GM18502 (cell line): ENCODE measurements around the gene NUDT16.
A peak's percentile ranks its signal among the peaks of the same experiment; 100 is the strongest.

Source experiments
- ATAC-seq: cut with Tn5 transposase; IDR thresholded peaks from one replicate; pipeline ENCODE4 v1.9.1; 2021; ENCODE audit warnings: mild to moderate bottlenecking; ENCODE audit not compliant: unreplicated experiment, poor library complexity

The NUDT16 gene

GRCh38 chr3:131380821-131381444, 641 bp upstream of the NUDT16 start:
- ATAC-seq: peak; percentile 23

DNA sequence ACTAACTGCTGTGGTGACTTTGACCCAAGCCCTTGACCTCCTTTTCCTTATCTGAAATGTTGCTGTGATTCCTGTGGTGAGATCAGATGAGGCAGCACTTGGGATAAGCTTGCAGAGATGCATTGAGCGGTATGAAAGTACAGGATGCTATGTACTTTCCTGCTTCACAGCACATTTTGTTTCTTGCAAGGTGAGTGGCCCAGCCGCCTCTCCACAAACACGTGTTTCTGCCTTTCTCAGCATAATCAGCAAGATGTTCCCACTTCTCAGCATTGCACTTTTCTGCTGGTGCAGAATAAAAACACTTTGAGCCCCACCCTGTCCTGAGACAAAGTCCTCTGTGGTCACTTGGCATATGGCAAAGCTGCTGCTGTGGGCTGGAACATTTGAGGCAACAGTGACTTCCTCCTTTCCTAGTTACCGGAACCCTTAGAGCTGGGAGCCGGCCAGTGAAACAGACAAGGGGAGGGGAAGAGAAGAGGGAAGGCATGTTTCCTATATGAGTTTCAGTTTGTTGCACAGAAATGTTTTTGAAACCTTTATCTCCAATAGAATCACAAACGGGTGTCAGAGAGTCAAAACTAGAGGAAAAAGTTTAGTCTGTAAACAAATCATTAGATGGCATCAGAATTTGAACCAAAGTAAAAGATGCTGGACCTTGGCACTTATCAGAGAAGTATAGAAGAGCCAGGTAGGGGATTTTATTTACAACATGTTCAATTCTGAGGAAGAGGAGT, 5.0 kb downstream of the NUDT16 start:
- no peak for ATAC-seq

DNA sequence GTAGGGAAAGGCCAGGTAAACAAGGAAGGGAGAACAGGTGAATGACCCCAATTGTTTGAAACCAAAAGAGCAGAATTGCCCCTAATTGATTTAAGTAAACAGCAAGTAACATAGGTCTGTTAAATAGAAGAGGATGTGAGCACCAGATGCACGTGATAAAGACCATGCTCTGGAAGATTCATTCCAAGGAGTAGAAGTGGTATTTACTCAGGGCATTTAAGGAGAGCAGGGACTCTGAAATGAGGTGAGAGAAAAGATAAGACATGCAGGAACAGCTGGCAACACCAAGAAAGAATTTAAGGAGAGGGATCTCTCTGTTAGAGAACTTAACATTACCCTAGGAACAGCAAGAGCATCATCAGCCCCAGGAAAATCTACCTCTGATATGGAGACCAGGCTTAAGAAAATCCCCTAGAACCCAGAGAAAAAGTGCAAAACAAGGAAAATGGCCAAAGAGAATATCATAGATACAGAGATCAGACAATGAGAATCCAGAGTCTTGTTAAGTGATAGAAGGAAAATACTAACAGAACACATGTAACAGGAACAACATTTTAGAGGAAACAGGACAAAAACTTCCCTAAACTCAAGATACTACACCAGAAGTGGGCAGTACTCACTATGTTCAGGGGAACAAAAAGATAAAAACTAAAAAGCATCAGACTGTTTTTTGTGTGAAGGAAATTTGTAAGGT, 6.4 kb downstream of the NUDT16 start:
- no peak for ATAC-seq

- no peak for ATAC-seq
Measured at GRCh38 chr3:131388490-131388799, 6.9 kb downstream of the NUDT16 start.

GRCh38 chr3:131390331-131390730, 8.8 kb downstream of the NUDT16 start:
- ATAC-seq: no peak

- no peak for ATAC-seq
Measured at GRCh38 chr3:131393051-131393450, 11.5 kb downstream of the NUDT16 start.

GRCh38 chr3:131393868-131394267, 12.3 kb downstream of the NUDT16 start:
- ATAC-seq: no peak

GRCh38 chr3:131394400-131394799, 12.8 kb downstream of the NUDT16 start:
- ATAC-seq: no peak

DNA sequence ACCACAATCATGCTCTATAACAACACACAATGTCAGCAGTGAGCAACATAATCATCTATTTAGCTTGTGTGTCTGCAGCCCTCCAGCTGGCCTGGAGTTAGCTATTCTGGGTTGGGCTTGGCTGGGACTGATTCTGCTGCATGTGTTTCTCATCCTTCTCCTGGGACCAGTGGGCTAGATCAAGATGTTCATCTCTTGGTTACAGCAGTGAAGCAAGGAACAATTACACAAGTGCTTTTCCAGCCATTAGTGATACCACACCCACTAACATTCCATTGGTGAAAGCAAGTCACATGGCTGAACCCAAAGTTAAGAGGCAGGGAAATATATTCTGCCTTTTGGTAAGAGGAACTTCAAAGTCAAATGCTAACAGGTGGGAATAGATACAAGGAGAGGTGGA, 14.6 kb downstream of the NUDT16 start:
- no peak for ATAC-seq

- ATAC-seq: no peak
Measured at GRCh38 chr3:131397889-131398288, 16.3 kb downstream of the NUDT16 start.

DNA sequence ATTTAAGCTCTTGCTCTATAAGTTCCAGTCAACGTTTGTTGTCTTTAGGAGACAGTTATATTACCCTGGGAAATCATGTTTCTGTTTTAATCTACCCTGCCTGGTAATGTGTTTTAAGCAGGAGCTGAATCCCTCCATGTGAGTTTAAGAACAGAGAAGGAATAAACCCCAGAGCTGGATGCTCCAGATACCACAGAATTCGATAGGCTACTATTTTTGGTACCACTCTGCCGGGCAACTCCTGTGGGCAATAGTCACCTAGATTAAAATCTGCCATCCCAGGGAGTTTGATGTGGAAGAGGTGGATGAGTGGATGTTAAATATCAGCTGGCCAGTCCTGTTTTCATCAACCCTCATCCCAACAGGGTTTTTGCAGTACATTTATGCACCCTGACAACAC, 20.4 kb downstream of the NUDT16 start:
- ATAC-seq: no peak

DNA sequence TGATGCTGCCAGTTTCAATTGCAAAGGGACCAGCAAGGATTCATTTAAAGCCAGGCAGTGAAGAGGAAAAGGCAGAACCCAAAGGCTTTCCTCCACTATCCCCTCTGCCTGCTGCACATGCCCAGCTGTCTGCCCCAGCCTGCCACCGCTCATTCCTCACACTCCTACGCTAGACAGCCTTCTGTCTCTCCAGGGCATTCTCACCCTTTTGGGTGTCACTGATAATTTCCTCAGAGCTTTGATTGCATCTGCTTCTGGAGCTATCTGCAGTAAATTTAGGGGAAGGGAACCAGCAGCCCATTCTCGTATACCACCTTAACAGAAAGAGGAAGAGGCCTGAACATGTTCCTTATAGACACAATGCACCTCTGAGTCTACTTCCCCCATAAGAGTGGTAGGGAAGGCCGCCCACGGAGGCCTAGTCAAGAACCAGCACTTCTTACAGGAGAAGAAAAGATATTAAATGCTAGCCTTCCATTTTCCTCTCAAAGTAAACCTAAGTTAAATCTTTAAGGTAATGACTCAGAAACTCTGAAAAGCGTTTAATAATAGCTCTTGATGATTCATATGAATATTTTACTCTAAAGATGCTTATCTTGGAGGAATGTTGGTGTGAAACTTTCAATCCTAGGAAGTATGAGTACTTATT, 20.9 kb downstream of the NUDT16 start:
- ATAC-seq: no peak

- ATAC-seq: no peak
Measured at GRCh38 chr3:131403216-131403895, 21.8 kb downstream of the NUDT16 start.

GRCh38 chr3:131405411-131405810, 23.8 kb downstream of the NUDT16 start:
- no peak for ATAC-seq

DNA sequence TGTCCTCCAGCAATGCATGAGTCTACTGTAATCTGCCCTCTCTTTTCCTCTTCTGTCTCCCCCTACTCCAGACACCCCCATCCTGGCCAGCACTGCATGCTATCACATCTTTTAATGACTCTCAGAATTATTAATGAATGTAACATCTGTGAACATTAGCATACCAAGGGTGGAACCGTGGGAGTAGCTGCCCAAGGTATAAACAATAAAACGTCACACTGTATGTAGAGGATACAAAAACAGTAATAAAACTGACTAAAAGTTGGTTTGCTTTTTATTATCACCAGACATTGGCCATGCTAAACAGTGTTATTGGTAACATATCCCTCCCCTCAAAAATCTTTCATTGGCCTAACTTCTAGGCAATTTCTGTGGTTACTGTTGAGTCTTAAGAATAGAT, 24.7 kb downstream of the NUDT16 start:
- no peak for ATAC-seq

DNA sequence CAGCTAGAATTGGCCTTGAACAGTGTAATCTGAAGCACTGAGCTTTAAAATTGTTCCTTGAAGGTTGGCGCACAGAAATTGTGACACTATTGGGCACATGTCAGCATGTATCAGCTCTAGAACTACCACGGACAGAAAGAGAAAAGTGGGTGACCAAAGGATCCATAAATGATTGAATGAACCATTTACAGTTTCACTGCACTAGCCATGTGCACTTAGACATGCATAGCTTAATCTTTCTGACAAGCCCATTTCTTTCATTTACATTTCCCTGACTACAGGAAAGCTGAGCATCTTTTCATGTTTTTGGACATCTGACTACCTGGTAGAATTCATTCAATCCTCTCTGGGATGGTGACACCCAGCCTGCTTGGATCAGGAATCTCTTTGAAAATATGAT, 36.2 kb downstream of the NUDT16 start:
- no peak for ATAC-seq

DNA sequence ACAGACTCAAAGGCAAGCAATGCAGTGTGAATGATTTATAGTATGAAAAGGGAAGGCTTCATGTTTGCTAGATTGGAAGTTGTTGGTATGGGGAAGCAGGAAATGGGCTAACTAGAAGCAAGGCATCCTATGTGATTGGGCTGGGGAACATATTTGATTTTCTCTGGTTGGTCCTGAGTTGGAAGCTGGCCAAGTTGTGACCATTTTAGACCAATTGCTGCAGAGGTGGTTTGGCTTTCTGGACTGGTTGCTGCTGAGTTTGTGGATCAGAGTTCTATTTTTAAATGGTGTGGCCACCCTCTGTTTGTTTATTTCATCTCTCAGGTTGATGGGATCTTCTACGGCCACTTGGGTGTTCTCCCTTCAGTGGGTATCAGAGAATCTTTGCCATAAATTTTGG, 39.7 kb downstream of the NUDT16 start:
- ATAC-seq: no peak

GRCh38 chr3:131421957-131422498, 40.5 kb downstream of the NUDT16 start:
- ATAC-seq: no peak

DNA sequence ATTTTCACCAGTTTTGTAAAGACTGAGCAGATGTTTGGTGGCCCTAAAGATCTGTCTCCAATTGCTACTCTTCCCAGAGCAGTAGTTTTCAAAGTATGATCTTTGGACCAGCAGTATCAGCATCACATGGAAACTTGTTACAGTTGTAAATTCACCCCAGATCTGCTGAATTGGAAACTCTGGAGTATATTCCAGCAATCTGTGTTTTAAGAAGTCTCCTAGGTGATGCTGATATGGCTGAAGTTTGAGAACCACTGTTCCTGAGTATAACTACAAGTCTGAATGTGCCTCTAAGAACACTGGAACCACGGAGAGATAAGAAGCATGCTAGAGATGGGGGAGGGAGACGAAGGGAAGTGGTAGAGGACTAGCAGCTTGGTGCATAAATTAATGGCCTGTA, 45.7 kb downstream of the NUDT16 start:
- ATAC-seq: no peak

GRCh38 chr3:131431754-131432153, 50.2 kb downstream of the NUDT16 start:
- ATAC-seq: no peak
